ENCODE data around the gene LIN37. TPM values are rescaled to one million over a fixed set of nuclear protein-coding genes. Genes with fewer than 3 reads are reported as not detected.
A peak's percentile ranks its signal among the peaks of the same experiment; 100 is the strongest.

The LIN37 gene
- total and polyA plus RNA-seq, 2 of the 13 experiments (the other 11 are each of a cell fraction or from before 2014, with no cell fraction given) = 6.3 to 8.7 TPM

- TF ChIP-seq LCORL (IDR thresholded peaks at IDR 0.05) (no peak), LCORL (CRISPR knock-in tag; IDR thresholded peaks at IDR 0.05) (no peak), ZNF468 (CRISPR knock-in tag; IDR thresholded peaks at IDR 0.05) (0 out of 2 replicates have a peak, but pooled peaks have one; percentile 63), SPEN (CRISPR knock-in tag; IDR thresholded peaks at IDR 0.05; ENCODE audit: low read depth) (peak; percentile 52; the same call in 1 of the 2 replicates), NFKBIZ (CRISPR knock-in tag; IDR thresholded peaks at IDR 0.05) (0 out of 2 replicates have a peak, but pooled peaks have one; percentile 22), ZNF232 (CRISPR knock-in tag; IDR thresholded peaks at IDR 0.05; ENCODE audit: borderline replicate concordance) (peak; percentile 74; the same call in 1 of the 2 replicates), ATF7-NPFF (CRISPR knock-in tag; IDR thresholded peaks at IDR 0.05; ENCODE audit: low read depth) (peak; percentile 32; the same call in 1 of the 2 replicates), JUND (CRISPR knock-in tag; IDR thresholded peaks at IDR 0.05) (no peak), MIER3 (CRISPR knock-in tag; IDR thresholded peaks at IDR 0.05; ENCODE audit: borderline replicate concordance) (no peak), SMAD3 (CRISPR knock-in tag; IDR thresholded peaks at IDR 0.05) (0 out of 2 replicates have a peak, but pooled peaks have one; percentile 29), ZBTB46 (CRISPR knock-in tag; IDR thresholded peaks at IDR 0.05; ENCODE audit: borderline replicate concordance) (no peak), AGO1 (IDR thresholded peaks at IDR 0.05; ENCODE audit: low read depth, low read length, poor library complexity, severe bottlenecking) (peak; percentile 90), TFDP2 (CRISPR knock-in tag; IDR thresholded peaks at IDR 0.05) (peak; percentile 69), ZNF850 (CRISPR knock-in tag; conservative IDR thresholded peaks at IDR 0.05) (no peak), GMEB1 (CRISPR knock-in tag; IDR thresholded peaks at IDR 0.05; ENCODE audit: borderline replicate concordance) (no peak), ZNF605 (CRISPR knock-in tag; IDR thresholded peaks at IDR 0.05) (peak; percentile 58; the same call in 1 of the 2 replicates), SALL1 (CRISPR knock-in tag; IDR thresholded peaks at IDR 0.05) (peak; percentile 61), ATAD3A (CRISPR knock-in tag; IDR thresholded peaks at IDR 0.05) (no peak), MED1 (CRISPR knock-in tag; IDR thresholded peaks at IDR 0.05) (peak; percentile 20; the same call in 1 of the 2 replicates), ZNF724P (CRISPR knock-in tag; IDR thresholded peaks at IDR 0.05; ENCODE audit: borderline replicate concordance) (no peak), ZNF121 (CRISPR knock-in tag; IDR thresholded peaks at IDR 0.05) (0 out of 2 replicates have a peak, but pooled peaks have one; percentile 12), ZBTB34 (CRISPR knock-in tag; IDR thresholded peaks at IDR 0.05) (no peak), ZNF263 (CRISPR knock-in tag; IDR thresholded peaks at IDR 0.05) (0 out of 2 replicates have a peak, but pooled peaks have one; percentile 29), ZFY (CRISPR knock-in tag; IDR thresholded peaks at IDR 0.05) (peak; percentile 49; the same call in 1 of the 2 replicates), FOXA3 (CRISPR knock-in tag; IDR thresholded peaks at IDR 0.05) (peak; percentile 8; the same call in 1 of the 2 replicates), ZNF547 (CRISPR knock-in tag; IDR thresholded peaks at IDR 0.05) (peak; percentile 58; the same call in 1 of the 2 replicates)
Observed at GRCh38 chr19:35797663-35798062, 49.3 kb downstream of the LIN37 start (continued).
